ENCODE results near the gene SCML1.

Gene SCML1

GRCh38 chrX:17740137-17741122 lies 3.1 kb downstream of the SCML1 start:
- no peak overlapping the region for H3K9ac ChIP-seq (ENCODE audit: low read length)
- no peak overlapping the region for H3K56ac ChIP-seq (ENCODE audit: low read length)
- no peak overlapping the region for H2BK120ac ChIP-seq (ENCODE audit: low read depth, low read length)
- no peaks in the 10 kb centered on the region for H3K27me3 ChIP-seq (ENCODE audit: insufficient read depth, low read length, poor library complexity)
- no CpG with 5 or more reads among the region's 11 CpGs for WGBS (ENCODE audit: extremely low coverage, insufficient coverage, low lambda C conversion rate)
- no peaks in the 10 kb centered on the region for H3K36me3 ChIP-seq (ENCODE audit: control insufficient read depth, insufficient read depth, low read length)
- H2BK5ac ChIP-seq (ENCODE audit: low read length) = no peak overlapping the region
- no peak overlapping the region for H2BK15ac ChIP-seq (replicated peaks; ENCODE audit: low read depth)
- no peak overlapping the region for H3K27ac ChIP-seq (ENCODE audit: low read depth, low read length)
- no peak overlapping the region for H4K5ac ChIP-seq (ENCODE audit: low read length)
- H3K4me3 ChIP-seq (ENCODE audit: low read length) = no peak overlapping the region
- no peaks in the 10 kb centered on the region for H3K79me2 ChIP-seq (ENCODE audit: control insufficient read depth, insufficient read depth, low read length)
- no peak overlapping the region for H3K18ac ChIP-seq (ENCODE audit: low read length)
- no peak overlapping the region for H2AK5ac ChIP-seq (ENCODE audit: low read length)
- no peak overlapping the region for H3K4me2 ChIP-seq (ENCODE audit: low read length)
- H4K8ac ChIP-seq (ENCODE audit: low read depth, low read length) = no peak overlapping the region
- DNase-seq = no peak
- no peak overlapping the region for H3K23ac ChIP-seq (ENCODE audit: low read length)
- H3K4me1 ChIP-seq (ENCODE audit: control insufficient read depth, low read depth, low read length) = no peaks in the 10 kb centered on the region
- no peak overlapping the region for H3K4ac ChIP-seq (ENCODE audit: low read depth, low read length)
- H3K79me1 ChIP-seq (ENCODE audit: low read length) = no peaks in the 10 kb centered on the region

- Histone ChIP-seq H3K9ac (ENCODE audit: low read length) (no peak overlapping the region), H3K27me3 (ENCODE audit: insufficient read depth, low read length, poor library complexity) (no peaks in the 10 kb centered on the region), H4K8ac (ENCODE audit: low read depth, low read length) (no peak overlapping the region), H3K36me3 (ENCODE audit: control insufficient read depth, insufficient read depth, low read length) (no peaks in the 10 kb centered on the region), H3K79me2 (ENCODE audit: control insufficient read depth, insufficient read depth, low read length) (no peaks in the 10 kb centered on the region), H2BK5ac (ENCODE audit: low read length) (no peak overlapping the region), H2BK120ac (ENCODE audit: low read depth, low read length) (no peak overlapping the region), H2BK15ac (replicated peaks; ENCODE audit: low read depth) (no peak overlapping the region), H3K56ac (ENCODE audit: low read length) (no peak overlapping the region), H2AK5ac (ENCODE audit: low read length) (no peak overlapping the region), H3K4ac (ENCODE audit: low read depth, low read length) (no peak overlapping the region), H3K23ac (ENCODE audit: low read length) (no peak overlapping the region), H3K4me2 (ENCODE audit: low read length) (no peak overlapping the region), H3K79me1 (ENCODE audit: low read length) (no peaks in the 10 kb centered on the region), H4K5ac (ENCODE audit: low read length) (no peak overlapping the region), H3K4me1 (ENCODE audit: control insufficient read depth, low read depth, low read length) (no peaks in the 10 kb centered on the region), H3K27ac (ENCODE audit: low read depth, low read length) (no peak overlapping the region), H3K18ac (ENCODE audit: low read length) (no peak overlapping the region), H3K4me3 (ENCODE audit: low read length) (no peak overlapping the region)
- peak; percentile 7 for DNase-seq
- no CpG with 5 or more reads among the region's 9 CpGs for WGBS (ENCODE audit: extremely low coverage, insufficient coverage, low lambda C conversion rate)
Observed at GRCh38 chrX:17741123-17741511, 3.8 kb downstream of the SCML1 start.

- no peak overlapping the region for H3K23ac ChIP-seq (ENCODE audit: low read length)
- H3K4me2 ChIP-seq (ENCODE audit: low read length) = no peak overlapping the region
- no peak for DNase-seq
- H3K4me3 ChIP-seq (ENCODE audit: low read length) = no peak overlapping the region
- no peak overlapping the region for H3K18ac ChIP-seq (ENCODE audit: low read length)
- H3K4ac ChIP-seq (ENCODE audit: low read depth, low read length) = no peak overlapping the region
- H4K8ac ChIP-seq (ENCODE audit: low read depth, low read length) = no peak overlapping the region
- no peaks in the 10 kb centered on the region for H3K79me2 ChIP-seq (ENCODE audit: control insufficient read depth, insufficient read depth, low read length)
- no CpG with 5 or more reads among the region's 2 CpGs for WGBS (ENCODE audit: extremely low coverage, insufficient coverage, low lambda C conversion rate)
- no peak overlapping the region for H3K56ac ChIP-seq (ENCODE audit: low read length)
- no peaks in the 10 kb centered on the region for H3K27me3 ChIP-seq (ENCODE audit: insufficient read depth, low read length, poor library complexity)
- no peaks in the 10 kb centered on the region for H3K4me1 ChIP-seq (ENCODE audit: control insufficient read depth, low read depth, low read length)
- no peaks in the 10 kb centered on the region for H3K36me3 ChIP-seq (ENCODE audit: control insufficient read depth, insufficient read depth, low read length)
- no peak overlapping the region for H2BK5ac ChIP-seq (ENCODE audit: low read length)
- no peak overlapping the region for H2AK5ac ChIP-seq (ENCODE audit: low read length)
- H2BK120ac ChIP-seq (ENCODE audit: low read depth, low read length) = no peak overlapping the region
- H2BK15ac ChIP-seq (replicated peaks; ENCODE audit: low read depth) = no peak overlapping the region
- no peak overlapping the region for H4K5ac ChIP-seq (ENCODE audit: low read length)
- no peaks in the 10 kb centered on the region for H3K79me1 ChIP-seq (ENCODE audit: low read length)
- no peak overlapping the region for H3K27ac ChIP-seq (ENCODE audit: low read depth, low read length)
- no peak overlapping the region for H3K9ac ChIP-seq (ENCODE audit: low read length)
Observed at GRCh38 chrX:17743913-17744312, 6.6 kb downstream of the SCML1 start.

DNA sequence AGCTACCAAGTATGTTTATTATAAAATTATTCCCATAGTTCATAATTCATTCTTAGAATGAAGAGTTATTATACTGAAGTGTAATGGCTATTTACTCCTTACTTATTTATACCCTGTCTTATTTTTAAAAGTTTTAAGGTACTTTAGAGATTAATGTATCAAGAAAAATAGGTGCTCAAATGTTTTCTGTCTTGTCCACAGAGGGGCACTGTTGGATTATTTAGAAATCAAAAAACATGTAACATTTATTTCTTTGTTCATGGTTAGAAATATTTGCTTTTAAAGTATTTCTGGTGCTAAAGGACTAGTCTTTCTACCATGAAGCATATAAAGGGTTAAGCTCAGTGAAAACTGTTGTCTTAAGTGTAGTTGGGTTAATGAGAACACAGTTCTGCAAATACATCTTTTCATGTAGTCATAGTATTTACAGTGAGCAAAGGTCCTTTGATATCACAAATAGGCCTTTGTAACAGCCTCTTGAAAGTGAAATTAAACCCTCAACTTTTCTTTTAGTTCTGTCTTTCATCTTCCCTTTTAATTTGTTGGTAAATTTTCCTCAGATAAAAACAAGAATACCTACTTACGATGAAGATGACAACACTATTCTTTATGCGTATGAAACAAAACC lies 7.7 kb downstream of the SCML1 start:
- no peaks in the 10 kb centered on the region for H3K79me1 ChIP-seq (ENCODE audit: low read length)
- no peaks in the 10 kb centered on the region for H3K36me3 ChIP-seq (ENCODE audit: control insufficient read depth, insufficient read depth, low read length)
- H2BK15ac ChIP-seq (replicated peaks; ENCODE audit: low read depth) = no peak overlapping the region
- no peak overlapping the region for H4K5ac ChIP-seq (ENCODE audit: low read length)
- WGBS (ENCODE audit: extremely low coverage, insufficient coverage, low lambda C conversion rate) = no CpG with 5 or more reads among the region's 2 CpGs
- no peak overlapping the region for H2AK5ac ChIP-seq (ENCODE audit: low read length)
- H3K79me2 ChIP-seq (ENCODE audit: control insufficient read depth, insufficient read depth, low read length) = no peaks in the 10 kb centered on the region
- no peak overlapping the region for H4K8ac ChIP-seq (ENCODE audit: low read depth, low read length)
- no peak overlapping the region for H3K4me3 ChIP-seq (ENCODE audit: low read length)
- no peak overlapping the region for H2BK120ac ChIP-seq (ENCODE audit: low read depth, low read length)
- H2BK5ac ChIP-seq (ENCODE audit: low read length) = no peak overlapping the region
- H3K56ac ChIP-seq (ENCODE audit: low read length) = no peak overlapping the region
- H3K23ac ChIP-seq (ENCODE audit: low read length) = no peak overlapping the region
- no peak overlapping the region for H3K18ac ChIP-seq (ENCODE audit: low read length)
- H3K4me1 ChIP-seq (ENCODE audit: control insufficient read depth, low read depth, low read length) = no peaks in the 10 kb centered on the region
- H3K9ac ChIP-seq (ENCODE audit: low read length) = no peak overlapping the region
- H3K4ac ChIP-seq (ENCODE audit: low read depth, low read length) = no peak overlapping the region
- H3K27me3 ChIP-seq (ENCODE audit: insufficient read depth, low read length, poor library complexity) = no peaks in the 10 kb centered on the region
- H3K27ac ChIP-seq (ENCODE audit: low read depth, low read length) = no peak overlapping the region
- no peak overlapping the region for H3K4me2 ChIP-seq (ENCODE audit: low read length)
- peak; percentile 0 for DNase-seq

DNA sequence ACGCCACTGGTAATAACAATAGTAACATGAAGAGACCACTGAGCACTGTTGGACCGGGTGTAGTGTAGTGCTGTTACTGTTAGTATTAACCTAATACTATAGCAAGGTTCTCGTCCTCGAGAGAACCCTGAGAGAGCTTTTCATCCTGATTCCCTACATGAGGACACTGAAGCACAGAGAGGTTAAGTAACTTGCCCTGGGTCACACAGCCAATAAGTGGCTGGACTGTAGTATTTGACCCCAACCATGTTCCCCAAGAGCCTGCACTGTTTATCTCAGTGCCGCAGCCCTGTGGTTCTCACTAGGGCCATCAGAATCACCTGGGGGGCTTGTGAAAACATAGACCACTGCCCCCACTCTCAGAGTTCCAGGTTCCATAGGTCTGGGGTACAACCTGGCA lies 10.4 kb downstream of the SCML1 start:
- Histone ChIP-seq H3K23ac (ENCODE audit: low read length) (no peak overlapping the region), H3K36me3 (ENCODE audit: control insufficient read depth, insufficient read depth, low read length) (no peaks in the 10 kb centered on the region), H3K4me2 (ENCODE audit: low read length) (no peak overlapping the region), H2BK5ac (ENCODE audit: low read length) (no peak overlapping the region), H3K27ac (ENCODE audit: low read depth, low read length) (no peak overlapping the region), H3K56ac (ENCODE audit: low read length) (no peak overlapping the region), H4K5ac (ENCODE audit: low read length) (no peak overlapping the region), H3K4me3 (ENCODE audit: low read length) (no peak overlapping the region), H2BK15ac (replicated peaks; ENCODE audit: low read depth) (no peak overlapping the region), H3K4me1 (ENCODE audit: control insufficient read depth, low read depth, low read length) (no peaks in the 10 kb centered on the region), H3K18ac (ENCODE audit: low read length) (no peak overlapping the region), H2AK5ac (ENCODE audit: low read length) (no peak overlapping the region), H2BK120ac (ENCODE audit: low read depth, low read length) (no peak overlapping the region), H3K27me3 (ENCODE audit: insufficient read depth, low read length, poor library complexity) (no peaks in the 10 kb centered on the region), H3K79me1 (ENCODE audit: low read length) (no peaks in the 10 kb centered on the region), H3K9ac (ENCODE audit: low read length) (no peak overlapping the region), H4K8ac (ENCODE audit: low read depth, low read length) (no peak overlapping the region), H3K79me2 (ENCODE audit: control insufficient read depth, insufficient read depth, low read length) (no peaks in the 10 kb centered on the region), H3K4ac (ENCODE audit: low read depth, low read length) (no peak overlapping the region)
- no peak for DNase-seq
- no CpG with 5 or more reads among the region's 5 CpGs for WGBS (ENCODE audit: extremely low coverage, insufficient coverage, low lambda C conversion rate)
